Glomerular endothelial cell (primary cell): ENCODE results near the gene KDSR. TPM values are rescaled to one million over a fixed set of nuclear protein-coding genes. Genes with fewer than 3 reads are reported as not detected.

Source experiments
- DNase-seq: peaks from one replicate; pipeline ENCODE4 v3.0.0-alpha.2; 2011; ENCODE audit warnings: low read depth, low spot score; ENCODE audit errors: extremely low read depth
- total RNA-seq: library from RNA; depleted of rRNA; stranded (reverse); fragments of >200 nt; gene quantifications from 2 replicates; pipeline ENCODE4 v1.2.3, GENCODE V29; 2015

Gene KDSR
- total RNA-seq, 1 donor from 2014 or later, result 37.1 TPM

DNA sequence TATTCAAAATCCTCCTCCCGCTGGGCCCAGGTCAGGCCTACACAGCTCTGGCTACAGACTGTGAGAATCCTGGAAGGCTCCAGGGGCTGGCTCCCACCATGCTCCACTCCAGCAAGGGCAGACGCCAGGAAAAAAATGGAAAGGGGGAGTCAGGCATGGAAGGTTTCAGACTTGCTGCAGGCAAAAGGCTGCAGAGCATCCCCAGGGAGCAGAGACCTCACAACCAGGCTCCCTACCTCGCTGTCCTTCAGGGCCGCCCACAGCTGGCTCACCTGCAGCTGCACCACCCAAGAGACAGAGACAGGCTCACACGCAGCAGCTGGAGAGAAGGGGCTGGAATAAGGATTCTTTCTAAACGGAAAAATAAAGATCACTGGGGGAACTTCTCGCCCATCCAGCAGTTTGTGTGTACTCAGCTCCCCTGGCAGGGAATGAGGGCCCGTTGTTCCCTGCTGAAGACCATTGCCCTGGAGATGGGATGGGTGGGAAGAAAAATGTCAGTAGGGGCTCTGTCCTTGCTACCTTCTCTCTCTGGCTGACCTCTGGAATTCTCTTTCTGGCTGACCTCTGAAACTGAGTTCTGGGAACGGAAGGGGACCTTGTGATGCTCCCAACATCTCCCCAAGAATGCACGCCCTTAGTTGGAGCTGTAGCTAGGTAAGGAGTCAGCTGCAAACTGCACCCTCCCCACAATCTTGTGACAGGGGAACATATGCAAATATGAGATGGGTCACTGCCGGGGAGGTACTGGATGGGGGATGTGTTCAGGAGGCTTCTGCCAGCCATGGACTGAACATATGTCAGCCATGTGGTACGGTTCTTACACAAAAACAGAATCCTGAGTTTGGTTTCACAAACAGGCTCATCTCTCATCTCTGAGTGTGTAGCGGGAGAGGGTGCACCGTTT is 81.9 kb downstream of the KDSR start:
- no peak for DNase-seq

DNA sequence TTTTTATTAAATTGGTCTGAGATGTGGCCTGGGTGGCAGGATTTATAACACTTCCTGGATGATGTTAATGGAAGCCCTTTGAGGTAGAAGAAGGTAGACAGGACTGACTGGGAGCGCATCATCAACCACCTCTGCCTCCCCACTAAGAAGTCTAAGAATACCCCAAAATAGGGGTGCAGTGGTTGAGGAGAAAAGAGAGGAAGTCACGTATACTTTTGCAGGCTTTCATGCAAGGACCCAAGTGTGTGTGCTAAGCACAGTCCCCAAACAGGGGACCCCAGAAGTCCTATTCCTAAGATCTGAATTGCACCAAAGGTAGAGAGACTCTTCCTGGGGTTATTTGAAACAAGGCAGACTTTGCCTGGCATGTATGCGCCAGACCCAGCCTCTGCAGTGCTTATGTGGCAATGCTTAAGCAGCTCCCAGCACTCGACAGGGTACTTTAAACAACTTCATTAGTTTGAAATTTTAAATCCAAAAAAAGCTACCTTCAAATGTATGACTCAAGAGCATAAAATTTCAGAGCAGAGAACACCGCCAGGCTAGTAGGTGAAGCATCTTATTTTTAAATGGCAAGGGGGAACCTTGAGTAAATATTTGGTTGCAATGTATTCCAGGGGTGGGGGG is 82.7 kb downstream of the KDSR start:
- DNase-seq, result no peak

DNA sequence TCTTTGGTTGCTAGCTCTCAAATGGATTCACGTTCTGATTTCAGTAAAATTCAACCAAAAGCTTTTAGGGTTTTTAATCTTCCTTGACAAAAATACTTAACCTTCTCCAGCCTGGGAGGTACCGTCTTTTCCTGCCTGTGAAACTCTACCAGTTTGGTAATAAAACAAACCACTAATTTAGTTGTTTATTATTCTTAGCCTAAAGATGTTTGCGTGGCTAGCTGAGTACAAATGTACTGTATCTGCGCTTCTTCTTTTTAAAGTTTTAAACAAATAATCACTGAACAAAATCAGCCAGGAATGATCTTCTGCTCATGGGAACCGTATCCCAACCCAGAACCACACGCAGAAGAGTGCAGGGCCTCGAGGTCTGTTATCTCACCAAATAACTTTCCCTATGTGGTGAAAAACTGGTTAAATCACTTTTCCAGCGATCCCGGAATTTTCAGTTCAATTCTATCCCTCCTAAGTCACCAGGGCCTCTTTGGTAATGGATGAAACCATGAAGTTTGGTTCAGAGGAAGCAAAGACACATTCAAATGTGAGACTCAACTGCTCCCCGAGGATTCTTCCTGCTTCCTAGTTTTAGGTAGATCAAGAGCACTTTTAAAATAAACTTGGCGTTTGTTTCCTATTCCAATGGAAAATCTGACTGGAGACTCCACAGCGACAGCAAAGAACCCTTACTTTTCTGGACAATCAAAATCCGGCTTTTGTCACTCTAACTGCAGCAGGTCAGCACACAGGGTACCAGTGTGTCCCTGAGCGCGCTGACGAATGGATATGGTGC is 83.5 kb downstream of the KDSR start:
- no peak for DNase-seq

DNA sequence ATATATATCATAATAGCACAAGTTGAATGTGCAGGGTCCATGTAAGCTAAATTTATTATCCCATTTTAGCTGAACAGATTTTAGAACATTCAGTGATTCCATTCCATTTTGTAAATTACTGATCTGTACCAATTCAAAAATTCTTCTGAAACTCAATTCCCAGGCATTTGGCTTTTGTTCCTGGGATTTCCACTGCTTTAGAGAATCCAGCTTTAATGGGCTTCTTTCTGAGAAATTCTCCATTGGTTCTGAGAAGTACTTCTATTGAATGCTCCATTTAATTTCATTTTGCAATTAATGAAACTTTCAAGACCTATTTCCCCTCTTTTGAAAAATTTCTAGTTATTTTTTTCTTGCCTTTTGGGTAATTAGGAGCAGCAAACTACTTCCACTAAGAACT is 84.2 kb downstream of the KDSR start:
- DNase-seq, result no peak

Other genes with a start within 250 kb of the KDSR start
- 2.2 and 6.0 TPM in 2 replicates for gene BCL2, start 47.4 kb downstream of the KDSR start, total RNA-seq
- gene VPS4B, start 55.3 kb upstream of the KDSR start, total RNA-seq, result 36.9 and 39.1 TPM in 2 replicates
- not detected in 2 replicates for gene SERPINB5, start 109.8 kb upstream of the KDSR start, total RNA-seq
- gene SERPINB12, start 175.2 kb upstream of the KDSR start, total RNA-seq, result not detected in 2 replicates
- not detected in 2 replicates for gene SERPINB13, start 220.1 kb upstream of the KDSR start, total RNA-seq